H9 (cell line): Measurements from ENCODE around the gene UGT1A8. TPM values are rescaled to one million over a fixed set of nuclear protein-coding genes. Genes with fewer than 3 reads are reported as not detected.

ENCODE experiments used
- DNase-seq: peaks from one replicate; pipeline ENCODE4 v3.0.0-alpha.2; 2017
- H2AFZ ChIP-seq: one replicate; pipeline ENCODE4 v1.6.1; 2013; ENCODE audit warnings: mild to moderate bottlenecking, low read length, control low read depth, moderate library complexity
- H2AK5ac ChIP-seq: 2 replicates; pipeline ENCODE4 v1.6.1; 2013; ENCODE audit warnings: low read length, control low read depth, mixed read lengths; ENCODE audit not compliant: insufficient read length
- H2BK120ac ChIP-seq: one replicate; pipeline ENCODE4 v1.6.1; 2013; ENCODE audit warnings: low read depth, mild to moderate bottlenecking, low read length, control low read depth, inconsistent platforms; ENCODE audit not compliant: poor library complexity, severe bottlenecking
- H2BK12ac ChIP-seq: 2 replicates; pipeline ENCODE4 v1.6.1; 2013; ENCODE audit warnings: low read length, control low read depth, mixed read lengths, low read depth; ENCODE audit not compliant: insufficient read length
- H2BK15ac ChIP-seq: 2 replicates; pipeline ENCODE4 v1.6.1; 2013; ENCODE audit warnings: low read depth, low read length, control low read depth
- H2BK20ac ChIP-seq: one replicate; pipeline ENCODE4 v1.6.1; 2013; ENCODE audit warnings: low read depth, mild to moderate bottlenecking, low read length, control low read depth, inconsistent platforms; ENCODE audit not compliant: poor library complexity, severe bottlenecking
- H2BK5ac ChIP-seq: 2 replicates; pipeline ENCODE4 v1.6.1; 2013; ENCODE audit warnings: low read length, control low read depth, mixed read lengths; ENCODE audit not compliant: insufficient read length
- H3K14ac ChIP-seq: 2 replicates; pipeline ENCODE4 v1.6.1; 2013; ENCODE audit warnings: low read length, control low read depth; ENCODE audit not compliant: insufficient read depth
- H3K18ac ChIP-seq: 2 replicates; pipeline ENCODE4 v1.6.1; 2013; ENCODE audit warnings: low read depth, mild to moderate bottlenecking, mixed read lengths, low read length, control low read depth; ENCODE audit not compliant: insufficient read length
- H3K23ac ChIP-seq: 2 replicates; pipeline ENCODE4 v1.6.1; 2013; ENCODE audit warnings: low read length, control low read depth, mixed read lengths, low read depth; ENCODE audit not compliant: insufficient read length
- H3K23me2 ChIP-seq: 2 replicates; pipeline ENCODE4 v1.6.1; 2013; ENCODE audit warnings: low read depth, mild to moderate bottlenecking, mixed read lengths, low read length, control low read depth; ENCODE audit not compliant: insufficient read length, poor library complexity, severe bottlenecking
- H3K27ac ChIP-seq: 2 replicates; pipeline ENCODE4 v1.5.1; 2013; ENCODE audit warnings: low read length, control low read depth, mixed read lengths, low read depth; ENCODE audit not compliant: insufficient read length
- H3K27me3 ChIP-seq: 2 replicates; pipeline ENCODE4 v1.6.1; 2013; ENCODE audit warnings: low read length, control low read depth, inconsistent platforms; ENCODE audit not compliant: insufficient read depth
- H3K4ac ChIP-seq: 2 replicates; pipeline ENCODE4 v1.6.1; 2013; ENCODE audit warnings: low read depth, mild to moderate bottlenecking, control low read depth, inconsistent platforms, low read length, moderate library complexity
- H3K4me1 ChIP-seq: 2 replicates; pipeline ENCODE4 v1.6.1; 2013; ENCODE audit warnings: low read length, control low read depth, inconsistent platforms; ENCODE audit not compliant: insufficient read depth
- H3K4me2 ChIP-seq: 2 replicates; pipeline ENCODE4 v1.6.1; 2013; ENCODE audit warnings: low read length, control low read depth, mixed read lengths; ENCODE audit not compliant: insufficient read length, insufficient read depth
- H3K56ac ChIP-seq: 2 replicates; pipeline ENCODE4 v1.6.1; 2013; ENCODE audit warnings: low read depth, mild to moderate bottlenecking, mixed read lengths, low read length, control low read depth; ENCODE audit not compliant: insufficient read length
- H3K79me1 ChIP-seq: 2 replicates; pipeline ENCODE4 v1.6.1; 2013; ENCODE audit warnings: low read depth, mild to moderate bottlenecking, moderate library complexity, low read length, control low read depth, inconsistent platforms; ENCODE audit not compliant: insufficient read depth, poor library complexity, severe bottlenecking
- H3K79me2 ChIP-seq: 2 replicates; pipeline ENCODE4 v1.6.1; 2013; ENCODE audit warnings: low read length, control low read depth, inconsistent platforms; ENCODE audit not compliant: insufficient read depth
- H3K9ac ChIP-seq: 2 replicates; pipeline ENCODE4 v1.6.1; 2013; ENCODE audit warnings: low read length, control low read depth, mixed read lengths; ENCODE audit not compliant: insufficient read length; ENCODE audit errors: extremely low read depth
- H3K9me3 ChIP-seq: one replicate; pipeline ENCODE4 v1.6.1; 2013; ENCODE audit warnings: low read depth, low read length, inconsistent platforms; ENCODE audit not compliant: control insufficient read depth
- H3T11ph ChIP-seq: one replicate; pipeline ENCODE4 v1.6.1; 2013; ENCODE audit warnings: mild to moderate bottlenecking, low read length, control low read depth, inconsistent platforms
- H4K20me1 ChIP-seq: one replicate; pipeline ENCODE4 v1.6.1; 2013; ENCODE audit not compliant: control insufficient read depth, insufficient read length, insufficient read depth
- H4K5ac ChIP-seq: 2 replicates; pipeline ENCODE4 v1.6.1; 2013; ENCODE audit warnings: low read depth, mild to moderate bottlenecking, mixed read lengths, low read length, control low read depth; ENCODE audit not compliant: insufficient read length
- H4K8ac ChIP-seq: replicated peaks from 2 replicates; pipeline ENCODE4 v1.6.1; 2013; ENCODE audit warnings: low read length, control low read depth, mixed read lengths, low read depth; ENCODE audit not compliant: insufficient read length
- H4K91ac ChIP-seq: 2 replicates; pipeline ENCODE4 v1.6.1; 2013; ENCODE audit warnings: low read depth, mild to moderate bottlenecking, moderate library complexity, mixed read lengths, low read length, control low read depth; ENCODE audit not compliant: insufficient read length
- H3K27ac Mint-ChIP-seq, 3 experiments: 2 replicates in 2 of 3; 3 replicates in 1 of 3; pipeline ENCODE4 v1.8.0; 2020 to 2021; ENCODE audit warnings: mixed read lengths in 3 of 3, mild to moderate bottlenecking in 1 of 3, moderate library complexity in 1 of 3
- H3K27me3 Mint-ChIP-seq: 2 replicates; pipeline ENCODE4 v1.8.0; 2021; ENCODE audit warnings: low read depth, mild to moderate bottlenecking, moderate library complexity, mixed read lengths
- H3K36me3 Mint-ChIP-seq, 3 experiments: 2 replicates in 2 of 3; 3 replicates in 1 of 3; pipeline ENCODE4 v1.8.0; 2020 to 2021; ENCODE audit warnings: low read depth in 3 of 3, mixed read lengths in 3 of 3; ENCODE audit not compliant: insufficient read depth in 1 of 3
- H3K4me1 Mint-ChIP-seq, 2 experiments: 2 replicates each; pipeline ENCODE4 v1.8.0; 2020; ENCODE audit warnings: mixed read lengths in 2 of 2
- H3K4me3 Mint-ChIP-seq, 2 experiments: 2 replicates in 1 of 2; 3 replicates in 1 of 2; pipeline ENCODE4 v1.8.0; 2020 to 2021; ENCODE audit warnings: mild to moderate bottlenecking in 2 of 2, mixed read lengths in 2 of 2, moderate library complexity in 1 of 2
- H3K9me3 Mint-ChIP-seq, 2 experiments: 2 replicates in 1 of 2; 3 replicates in 1 of 2; pipeline ENCODE4 v1.8.0; 2020; ENCODE audit warnings: mild to moderate bottlenecking in 2 of 2, mixed read lengths in 2 of 2, moderate library complexity in 1 of 2
- CTCF ChIP-seq: fragments of 200-600 bp; sonication (generic); conservative IDR thresholded peaks from 3 replicates; pipeline ENCODE4 v1.8.0; 2021; ENCODE audit warnings: antibody characterized with exemption, mild to moderate bottlenecking
- total RNA-seq: library from RNA; stranded (reverse); gene quantifications from 2 replicates; pipeline ENCODE4 v1.2.1, GENCODE V29; 2021

UGT1A8 gene
- total RNA-seq, 1 experiment from 2014 or later: not detected

GRCh38 chr2:233673896-233674295 lies 56.5 kb downstream of the UGT1A8 start:
- Histone ChIP-seq H2BK5ac (no peak overlapping the region), H3K4me2 (no peak overlapping the region), H4K91ac (no peak overlapping the region), H3K23ac (no peak overlapping the region), H3T11ph (no peak overlapping the region), H3K4ac (no peak overlapping the region), H3K9ac (no peak overlapping the region), H3K27ac (no peak overlapping the region), H3K14ac (no peak overlapping the region), H2BK20ac (no peak overlapping the region), H3K56ac (no peak overlapping the region), H3K23me2 (no peaks in the 10 kb centered on the region), H2BK15ac (no peak overlapping the region), H3K79me1 (no peaks in the 10 kb centered on the region), H4K8ac (no peak overlapping the region), H3K18ac (no peak overlapping the region), H3K79me2 (no peaks in the 10 kb centered on the region), H2AFZ (no peak overlapping the region), H3K4me1 (no peaks in the 10 kb centered on the region; the same call in 1 of the 2 replicates), H2BK12ac (no peak overlapping the region), H2AK5ac (no peak overlapping the region), H4K5ac (no peak overlapping the region), H3K9me3 (no peaks in the 10 kb centered on the region), H3K27me3 (no peaks in the 10 kb centered on the region), H4K20me1 (no peaks in the 10 kb centered on the region), H2BK120ac (no peak overlapping the region)
- H3K36me3 Mint-ChIP-seq: no peaks in the 10 kb centered on the region
- H3K4me1 Mint-ChIP-seq: peaks cover 2 to 5% of the 10 kb centered on the region in 2 experiments; a peak in 3 of 4 replicates
- no peak for TF ChIP-seq CTCF
- H3K9me3 Mint-ChIP-seq: no peaks in the 10 kb centered on the region
- H3K27me3 Mint-ChIP-seq: peaks cover 15% of the 10 kb centered on the region
- H3K4me3 Mint-ChIP-seq: no peak overlapping the region
- no peak overlapping the region for H3K27ac Mint-ChIP-seq
- DNase-seq: no peak
